ENCODE measurements around the gene BLACAT1. TPM values are rescaled to one million over a fixed set of nuclear protein-coding genes. Genes with fewer than 3 reads are reported as not detected.
"Not testable (repeated sequence)": the region's sequence is repeated elsewhere in the genome, so short reads cannot be mapped to it uniquely, and the experiment has no call there.

The BLACAT1 gene
- total RNA-seq, 1 experiment from 2014 or later, result 0.34 TPM

DNA sequence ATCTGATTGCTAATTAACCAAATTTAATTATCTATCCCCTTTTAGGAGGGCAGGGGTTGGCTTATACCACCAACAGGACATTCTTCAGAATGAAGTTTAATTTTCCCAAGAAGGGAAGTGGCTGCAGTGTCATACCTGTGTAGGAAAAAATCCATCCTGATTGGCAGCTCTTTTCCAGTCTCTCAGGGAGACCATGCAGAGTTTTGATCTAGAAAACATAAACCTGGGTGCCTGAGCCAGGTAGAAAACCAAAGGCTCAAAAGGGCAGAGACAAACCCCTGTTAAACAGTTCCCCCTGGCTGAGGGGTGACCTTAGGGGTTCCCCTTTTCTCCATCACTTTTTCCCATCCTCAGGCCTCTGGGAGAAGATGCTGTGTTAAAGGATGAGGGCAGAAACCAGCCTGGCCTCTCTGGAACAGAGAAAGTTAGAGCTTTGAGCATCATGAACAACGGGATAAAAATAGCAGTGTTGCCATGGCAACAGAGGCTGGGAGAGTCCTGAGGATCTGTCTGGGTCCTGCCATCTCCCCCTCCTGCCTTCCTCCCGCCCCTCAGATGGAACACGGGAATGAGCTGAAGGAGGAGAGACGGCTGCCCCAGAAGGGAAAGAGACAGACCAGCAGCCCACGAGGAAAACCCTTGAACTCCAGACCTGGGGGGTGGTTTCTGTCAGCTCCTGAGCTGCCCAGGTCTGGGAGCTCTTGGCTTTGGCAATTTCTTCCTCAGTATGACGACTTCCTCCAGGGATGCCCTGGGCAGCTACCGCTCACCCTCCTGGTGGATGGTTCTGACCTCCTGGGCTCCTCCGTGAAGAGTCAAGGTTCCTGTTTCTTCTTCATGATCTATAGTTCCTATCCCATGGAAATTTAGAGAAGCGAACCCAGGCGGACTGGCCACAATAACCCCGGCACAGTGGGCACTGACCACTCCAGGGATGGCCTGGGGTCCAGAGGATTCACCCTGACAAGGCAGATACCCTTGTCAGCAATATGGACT is 20.0 kb downstream of the BLACAT1 start:
- H3K4me3 Mint-ChIP-seq (ENCODE audit: unreplicated experiment), result no peak overlapping the region
- H3K4me1 Mint-ChIP-seq (ENCODE audit: low read depth, unreplicated experiment), result no peaks in the 10 kb centered on the region
- intact Hi-C loops (cut with micrococcal nuclease; ENCODE audit: unreplicated experiment), result no loop called here
- Histone ChIP-seq H3K9me3 (no peaks in the 10 kb centered on the region), H3K4me3 (ENCODE audit: low read depth, low read length) (no peak overlapping the region), H3K36me3 (ENCODE audit: control insufficient read depth, insufficient read depth, low read length) (no peaks in the 10 kb centered on the region), H3K27me3 (replicated peaks; ENCODE audit: control insufficient read depth, insufficient read depth, low read length) (no peaks in the 10 kb centered on the region), H3K4me1 (no peaks in the 10 kb centered on the region)
- DNase-seq, result no peak
- TF ChIP-seq, protein P1, sequence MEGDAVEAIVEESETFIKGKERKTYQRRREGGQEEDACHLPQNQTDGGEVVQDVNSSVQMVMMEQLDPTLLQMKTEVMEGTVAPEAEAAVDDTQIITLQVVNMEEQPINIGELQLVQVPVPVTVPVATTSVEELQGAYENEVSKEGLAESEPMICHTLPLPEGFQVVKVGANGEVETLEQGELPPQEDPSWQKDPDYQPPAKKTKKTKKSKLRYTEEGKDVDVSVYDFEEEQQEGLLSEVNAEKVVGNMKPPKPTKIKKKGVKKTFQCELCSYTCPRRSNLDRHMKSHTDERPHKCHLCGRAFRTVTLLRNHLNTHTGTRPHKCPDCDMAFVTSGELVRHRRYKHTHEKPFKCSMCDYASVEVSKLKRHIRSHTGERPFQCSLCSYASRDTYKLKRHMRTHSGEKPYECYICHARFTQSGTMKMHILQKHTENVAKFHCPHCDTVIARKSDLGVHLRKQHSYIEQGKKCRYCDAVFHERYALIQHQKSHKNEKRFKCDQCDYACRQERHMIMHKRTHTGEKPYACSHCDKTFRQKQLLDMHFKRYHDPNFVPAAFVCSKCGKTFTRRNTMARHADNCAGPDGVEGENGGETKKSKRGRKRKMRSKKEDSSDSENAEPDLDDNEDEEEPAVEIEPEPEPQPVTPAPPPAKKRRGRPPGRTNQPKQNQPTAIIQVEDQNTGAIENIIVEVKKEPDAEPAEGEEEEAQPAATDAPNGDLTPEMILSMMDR (IDR thresholded peaks at IDR 0.05; ENCODE audit: insufficient read depth in 1 of 2, low read depth in 1 of 2, low read length in 1 of 2, severe bottlenecking in 1 of 2, unreplicated experiment in 1 of 2), result no peak
- ChIA-PET POLR2A (no interaction called here), CTCF (interaction anchor here (1.1 kb wide), 1 partner anchor 50 kb away, joined by 6 read pairs; no protein-coding TSS in a partner anchor)
- peaks cover 3% of the 10 kb centered on the region for H3K27me3 Mint-ChIP-seq (ENCODE audit: insufficient read depth, unreplicated experiment)
- H3K27ac Mint-ChIP-seq (ENCODE audit: unreplicated experiment), result no peak overlapping the region
- no peaks in the 10 kb centered on the region for H3K9me3 Mint-ChIP-seq (ENCODE audit: unreplicated experiment)
- no TSS peak for BruUV-seq (replicated peaks)
- no peaks in the 10 kb centered on the region for H3K36me3 Mint-ChIP-seq (ENCODE audit: insufficient read depth, unreplicated experiment)

DNA sequence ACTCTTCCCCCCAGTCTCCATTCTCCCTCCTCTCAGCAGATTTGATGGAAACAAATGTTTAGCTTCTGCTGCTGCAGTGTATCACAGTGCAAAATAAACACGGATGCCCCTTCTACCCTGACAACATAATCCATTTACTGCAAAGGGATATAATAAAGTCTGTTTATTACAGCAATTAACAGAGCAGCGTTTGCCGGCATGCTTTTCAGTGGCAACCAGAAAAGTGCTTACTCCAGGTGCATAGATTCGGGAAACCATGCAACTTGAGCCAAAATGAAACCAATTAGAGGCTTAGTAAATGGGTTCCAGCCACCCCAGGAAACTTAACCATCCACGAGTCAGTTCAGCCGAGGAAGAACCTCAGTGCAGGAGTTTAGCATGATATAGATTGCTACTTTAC is 21.1 kb downstream of the BLACAT1 start:
- Mint-ChIP-seq H3K4me1 (ENCODE audit: low read depth, unreplicated experiment) (no peaks in the 10 kb centered on the region), H3K9me3 (ENCODE audit: unreplicated experiment) (no peaks in the 10 kb centered on the region), H3K27ac (ENCODE audit: unreplicated experiment) (no peak overlapping the region), H3K36me3 (ENCODE audit: insufficient read depth, unreplicated experiment) (no peaks in the 10 kb centered on the region), H3K27me3 (ENCODE audit: insufficient read depth, unreplicated experiment) (peaks cover 4% of the 10 kb centered on the region), H3K4me3 (ENCODE audit: unreplicated experiment) (no peak overlapping the region)
- POLR2A ChIA-PET, result no interaction called here
- TF ChIP-seq, protein P1 (IDR thresholded peaks at IDR 0.05; ENCODE audit: insufficient read depth in 1 of 2, low read depth in 1 of 2, low read length in 1 of 2, severe bottlenecking in 1 of 2, unreplicated experiment in 1 of 2), result no peak
- intact Hi-C loops (cut with micrococcal nuclease; ENCODE audit: unreplicated experiment), result no loop called here
- no TSS peak for BruUV-seq (replicated peaks)
- no peaks in the 10 kb centered on the region for H3K27me3 ChIP-seq (replicated peaks; ENCODE audit: control insufficient read depth, insufficient read depth, low read length)
- no peak for DNase-seq
- H3K4me1 ChIP-seq, result no peaks in the 10 kb centered on the region
- no peak overlapping the region for H3K4me3 ChIP-seq (ENCODE audit: low read depth, low read length)
- CTCF ChIA-PET, result no interaction called here
- no peaks in the 10 kb centered on the region for H3K9me3 ChIP-seq
- H3K36me3 ChIP-seq (ENCODE audit: control insufficient read depth, insufficient read depth, low read length), result no peaks in the 10 kb centered on the region

- H3K4me1 Mint-ChIP-seq (ENCODE audit: low read depth, unreplicated experiment); H3K27ac Mint-ChIP-seq (ENCODE audit: unreplicated experiment); H3K36me3 Mint-ChIP-seq (ENCODE audit: insufficient read depth, unreplicated experiment); CTCF ChIA-PET; H3K4me3 Mint-ChIP-seq (ENCODE audit: unreplicated experiment); H3K9me3 Mint-ChIP-seq (ENCODE audit: unreplicated experiment); H3K27me3 ChIP-seq (replicated peaks; ENCODE audit: control insufficient read depth, insufficient read depth, low read length); BruUV-seq (replicated peaks); intact Hi-C loops (cut with micrococcal nuclease; ENCODE audit: unreplicated experiment); H3K36me3 ChIP-seq (ENCODE audit: control insufficient read depth, insufficient read depth, low read length); H3K9me3 ChIP-seq; H3K4me3 ChIP-seq (ENCODE audit: low read depth, low read length); H3K27me3 Mint-ChIP-seq (ENCODE audit: insufficient read depth, unreplicated experiment); H3K4me1 ChIP-seq; POLR2A ChIA-PET; DNase-seq: not testable (repeated sequence)
These were observed 23.2 kb downstream of the BLACAT1 start for GRCh38 chr1:205432692-205433091.

Data from Caco-2 (cell line).